SU-DHL-6 (cell line): ENCODE measurements around the gene TMEM37.

ENCODE experiments used
- H2AFZ ChIP-seq: fragments of 200-600 bp; sonication (generic); 2 replicates; pipeline ENCODE4 v1.6.1; 2014; ENCODE audit warnings: low read depth, mild to moderate bottlenecking, moderate library complexity, mixed read lengths, antibody characterized with exemption, low read length; ENCODE audit not compliant: severe bottlenecking
- H3F3A ChIP-seq: fragments of 200-600 bp; shearing (Covaris generic); 2 replicates; pipeline ENCODE4 v1.6.0; 2016; ENCODE audit warnings: antibody characterized with exemption, mild to moderate bottlenecking; ENCODE audit not compliant: insufficient read depth
- H3K27ac ChIP-seq: fragments of 200-600 bp; sonication (generic); 2 replicates; pipeline ENCODE4 v1.5.1; 2016; ENCODE audit warnings: low read depth, mild to moderate bottlenecking, low read length, moderate library complexity, mixed read lengths
- H3K27me3 ChIP-seq: fragments of 200-600 bp; sonication (generic), shearing (Covaris generic); 2 replicates; pipeline ENCODE4 v1.6.0; 2014; ENCODE audit warnings: mild to moderate bottlenecking, low read length
- H3K36me3 ChIP-seq: fragments of 200-600 bp; sonication (generic); 2 replicates; pipeline ENCODE4 v1.6.1; 2014; ENCODE audit warnings: mild to moderate bottlenecking, low read length, mixed read lengths
- H3K4me2 ChIP-seq: fragments of 300-600, 200-600 bp; shearing (Covaris generic), sonication (generic); 2 replicates; pipeline ENCODE4 v1.6.0; 2014; ENCODE audit warnings: low read length, low read depth, mild to moderate bottlenecking; ENCODE audit not compliant: poor library complexity, severe bottlenecking
- H3K4me3 ChIP-seq: fragments of 200-600 bp; sonication (generic); 2 replicates; pipeline ENCODE4 v1.5.1; 2014; ENCODE audit warnings: antibody characterized with exemption, low read length, mild to moderate bottlenecking, mixed read lengths; ENCODE audit not compliant: insufficient read depth, poor library complexity, severe bottlenecking
- H3K79me2 ChIP-seq: fragments of 200-600 bp; sonication (generic); 2 replicates; pipeline ENCODE4 v1.6.1; 2014; ENCODE audit warnings: mild to moderate bottlenecking, low read length, moderate library complexity; ENCODE audit not compliant: insufficient read depth
- H3K9ac ChIP-seq: fragments of 200-600 bp; sonication (generic); 2 replicates; pipeline ENCODE4 v1.7.0; 2014; ENCODE audit warnings: mild to moderate bottlenecking, low read length
- H3K9me2 ChIP-seq: fragments of 200-600 bp; sonication (generic); replicated peaks from 2 replicates; pipeline ENCODE4 v1.6.1; 2014; ENCODE audit warnings: low read length; ENCODE audit not compliant: insufficient read depth
- H3K9me3 ChIP-seq: fragments of 200-600 bp; sonication (generic); 2 replicates; pipeline ENCODE4 v1.6.1; 2014; ENCODE audit warnings: low read length, mixed read lengths; ENCODE audit not compliant: insufficient read depth
- H4K20me1 ChIP-seq: fragments of 200-600 bp; sonication (generic); 2 replicates; pipeline ENCODE4 v1.6.1; 2014; ENCODE audit warnings: low read depth, mild to moderate bottlenecking, antibody characterized with exemption, low read length, moderate library complexity, mixed read lengths
- EZH2phosphoT487 ChIP-seq: fragments of 200-600 bp; sonication (generic), shearing (Covaris generic); conservative IDR thresholded peaks from 2 replicates; pipeline ENCODE4 v1.6.1; 2018; ENCODE audit warnings: mild to moderate bottlenecking, antibody characterized with exemption, low read length, moderate library complexity, mixed read lengths
- TF ChIP-seq, protein P1 (sequence below): fragments of 200-600 bp; sonication (generic); IDR thresholded peaks from one replicate; pipeline ENCODE4 v1.5.1; 2017; ENCODE audit warnings: antibody characterized with exemption, mild to moderate bottlenecking, low read length, moderate library complexity; ENCODE audit not compliant: insufficient read depth, poor library complexity, severe bottlenecking

Gene TMEM37

DNA sequence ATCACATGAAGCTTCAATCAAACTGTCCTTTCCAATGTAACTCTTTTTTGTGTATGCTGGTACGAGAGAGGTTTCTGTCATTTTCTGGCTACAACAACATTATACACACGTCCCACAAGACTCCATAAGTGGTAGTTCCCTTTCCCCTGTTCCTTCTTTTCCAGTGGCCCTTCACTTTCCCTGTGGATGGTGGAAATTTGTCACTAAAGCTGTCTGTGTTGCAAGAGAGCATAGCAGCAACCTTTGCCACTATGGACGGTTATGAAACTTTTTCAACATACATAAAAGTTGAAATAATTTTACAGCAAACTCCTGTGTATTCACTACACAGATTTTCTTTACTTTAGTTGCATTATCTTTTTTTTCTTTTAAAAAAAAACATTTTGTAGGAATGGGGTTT is 46.2 kb upstream of the TMEM37 start:
- no peak for TF ChIP-seq EZH2phosphoT487
- TF ChIP-seq, protein P1, sequence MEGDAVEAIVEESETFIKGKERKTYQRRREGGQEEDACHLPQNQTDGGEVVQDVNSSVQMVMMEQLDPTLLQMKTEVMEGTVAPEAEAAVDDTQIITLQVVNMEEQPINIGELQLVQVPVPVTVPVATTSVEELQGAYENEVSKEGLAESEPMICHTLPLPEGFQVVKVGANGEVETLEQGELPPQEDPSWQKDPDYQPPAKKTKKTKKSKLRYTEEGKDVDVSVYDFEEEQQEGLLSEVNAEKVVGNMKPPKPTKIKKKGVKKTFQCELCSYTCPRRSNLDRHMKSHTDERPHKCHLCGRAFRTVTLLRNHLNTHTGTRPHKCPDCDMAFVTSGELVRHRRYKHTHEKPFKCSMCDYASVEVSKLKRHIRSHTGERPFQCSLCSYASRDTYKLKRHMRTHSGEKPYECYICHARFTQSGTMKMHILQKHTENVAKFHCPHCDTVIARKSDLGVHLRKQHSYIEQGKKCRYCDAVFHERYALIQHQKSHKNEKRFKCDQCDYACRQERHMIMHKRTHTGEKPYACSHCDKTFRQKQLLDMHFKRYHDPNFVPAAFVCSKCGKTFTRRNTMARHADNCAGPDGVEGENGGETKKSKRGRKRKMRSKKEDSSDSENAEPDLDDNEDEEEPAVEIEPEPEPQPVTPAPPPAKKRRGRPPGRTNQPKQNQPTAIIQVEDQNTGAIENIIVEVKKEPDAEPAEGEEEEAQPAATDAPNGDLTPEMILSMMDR, result no peak
- Histone ChIP-seq H3K4me2 (no peak overlapping the region), H3K9ac (no peak overlapping the region), H3K27me3 (no peaks in the 10 kb centered on the region), H3K36me3 (no peaks in the 10 kb centered on the region), H3K4me3 (no peak overlapping the region), H4K20me1 (no peaks in the 10 kb centered on the region), H3K9me2 (no peaks in the 10 kb centered on the region), H3F3A (no peaks in the 10 kb centered on the region), H2AFZ (no peak overlapping the region), H3K79me2 (no peaks in the 10 kb centered on the region), H3K27ac (no peak overlapping the region), H3K9me3 (no peaks in the 10 kb centered on the region)

DNA sequence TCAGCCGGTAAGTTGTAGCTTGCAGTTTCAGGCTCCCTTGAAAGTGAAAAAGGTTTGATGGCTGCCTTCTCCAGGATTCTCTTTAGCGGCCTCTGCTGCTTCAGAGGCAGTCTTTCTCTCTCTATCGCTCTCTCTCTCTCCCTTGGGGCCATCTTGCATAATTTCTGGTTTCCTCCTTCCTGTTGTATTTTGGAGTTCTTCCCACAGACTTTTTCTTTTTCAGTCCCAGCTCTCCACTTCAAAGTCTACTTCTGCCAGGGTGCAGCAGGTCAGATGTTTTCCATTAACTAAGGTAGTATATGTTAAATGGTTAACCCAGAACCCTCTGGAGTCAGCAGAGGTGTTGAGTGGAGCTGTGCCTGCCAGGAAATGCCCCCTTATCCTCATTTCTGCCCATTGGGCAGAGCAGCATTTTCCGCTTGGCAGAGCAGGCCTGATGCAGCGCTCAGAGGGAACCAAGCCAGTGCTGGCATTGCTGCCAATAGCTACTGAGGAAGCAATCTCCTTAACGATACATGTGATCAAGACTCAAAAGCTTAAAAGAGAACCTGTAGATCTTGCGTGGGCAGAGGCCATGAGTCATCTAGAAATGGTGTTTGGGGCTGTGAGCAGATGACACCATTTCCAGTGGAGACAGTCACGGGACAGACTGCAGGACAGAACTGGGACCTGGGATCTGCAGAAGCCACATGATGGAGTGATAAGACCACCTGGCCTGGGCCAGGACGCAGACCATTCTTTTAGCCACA is 44.1 kb upstream of the TMEM37 start:
- Histone ChIP-seq H3K9ac (no peak overlapping the region), H3K9me2 (no peaks in the 10 kb centered on the region), H3K27me3 (no peaks in the 10 kb centered on the region), H3K79me2 (no peaks in the 10 kb centered on the region), H3K27ac (no peak overlapping the region), H3F3A (no peaks in the 10 kb centered on the region), H3K9me3 (no peaks in the 10 kb centered on the region), H3K36me3 (no peaks in the 10 kb centered on the region), H4K20me1 (no peaks in the 10 kb centered on the region), H2AFZ (no peak overlapping the region), H3K4me3 (no peak overlapping the region), H3K4me2 (no peak overlapping the region)
- TF ChIP-seq EZH2phosphoT487, result no peak
- TF ChIP-seq, protein P1, result no peak

DNA sequence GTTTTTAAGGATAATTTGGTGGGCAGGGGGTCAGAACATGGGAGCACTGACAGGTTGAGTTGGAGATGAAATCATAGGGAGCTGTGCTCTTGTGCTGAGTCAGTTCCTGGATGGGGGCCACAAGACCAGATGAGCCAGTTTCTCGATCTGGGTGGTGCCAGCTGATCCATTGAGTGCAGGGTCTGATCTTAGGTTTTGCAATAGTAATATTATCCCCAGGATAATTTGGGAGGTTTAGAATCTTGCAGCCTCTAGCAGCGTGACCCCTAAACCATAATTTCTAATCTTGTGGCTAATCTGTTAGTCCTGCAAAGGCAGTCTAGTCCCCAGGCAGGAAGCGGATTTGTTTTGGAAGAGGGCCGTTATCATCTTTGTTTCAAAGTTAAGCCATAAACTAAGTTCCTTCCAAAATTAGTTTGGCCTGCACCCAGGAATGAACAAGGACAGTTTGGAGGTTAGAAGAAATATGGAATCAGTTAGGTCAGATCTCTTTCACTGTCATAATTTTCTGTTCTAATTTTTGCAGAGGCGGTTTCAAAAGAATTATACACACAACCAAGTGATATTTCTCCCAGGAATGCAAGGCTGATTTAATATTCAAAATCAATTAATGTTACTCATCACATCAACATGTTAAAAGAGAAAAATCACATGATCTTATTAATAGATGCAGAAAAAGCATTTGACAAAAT is 41.9 kb upstream of the TMEM37 start:
- no peak overlapping the region for H2AFZ ChIP-seq

More for the DNA sequence above, 41.9 kb upstream of the TMEM37 start:
- H3K27me3 ChIP-seq, result no peaks in the 10 kb centered on the region
- H3K36me3 ChIP-seq, result no peaks in the 10 kb centered on the region
- H4K20me1 ChIP-seq, result no peaks in the 10 kb centered on the region
- no peak overlapping the region for H3K4me2 ChIP-seq
- no peaks in the 10 kb centered on the region for H3F3A ChIP-seq
- H3K9ac ChIP-seq, result no peak overlapping the region
- TF ChIP-seq EZH2phosphoT487, result no peak
- TF ChIP-seq, protein P1, result no peak
- H3K9me2 ChIP-seq, result no peaks in the 10 kb centered on the region
- no peak overlapping the region for H3K4me3 ChIP-seq
- H3K79me2 ChIP-seq, result no peaks in the 10 kb centered on the region
- H3K9me3 ChIP-seq, result no peaks in the 10 kb centered on the region
- H3K27ac ChIP-seq, result no peak overlapping the region
